Ovary (tissue), 3 donors: ENCODE results near the gene CASD1.

Source experiments
- POLR2A ChIP-seq: fragments of 450-650 bp; IDR thresholded peaks from one replicate; pipeline ENCODE4 v1.6.1; 2017; ENCODE audit warnings: antibody characterized with exemption, mild to moderate bottlenecking, moderate library complexity
- TF ChIP-seq, protein P1 (sequence below), 3 donors: fragments of 450-650 bp in 2 of 3; fragments of 200-600 bp in 1 of 3; IDR thresholded peaks; one replicate each; pipeline versions ENCODE4 v1.5.1 to v1.8.0; 2016 to 2022; ENCODE audit warnings: antibody characterized with exemption in 3 of 3, mild to moderate bottlenecking in 1 of 3
- donor health status: DM: no; HTN: no; CAD: no.

DNA sequence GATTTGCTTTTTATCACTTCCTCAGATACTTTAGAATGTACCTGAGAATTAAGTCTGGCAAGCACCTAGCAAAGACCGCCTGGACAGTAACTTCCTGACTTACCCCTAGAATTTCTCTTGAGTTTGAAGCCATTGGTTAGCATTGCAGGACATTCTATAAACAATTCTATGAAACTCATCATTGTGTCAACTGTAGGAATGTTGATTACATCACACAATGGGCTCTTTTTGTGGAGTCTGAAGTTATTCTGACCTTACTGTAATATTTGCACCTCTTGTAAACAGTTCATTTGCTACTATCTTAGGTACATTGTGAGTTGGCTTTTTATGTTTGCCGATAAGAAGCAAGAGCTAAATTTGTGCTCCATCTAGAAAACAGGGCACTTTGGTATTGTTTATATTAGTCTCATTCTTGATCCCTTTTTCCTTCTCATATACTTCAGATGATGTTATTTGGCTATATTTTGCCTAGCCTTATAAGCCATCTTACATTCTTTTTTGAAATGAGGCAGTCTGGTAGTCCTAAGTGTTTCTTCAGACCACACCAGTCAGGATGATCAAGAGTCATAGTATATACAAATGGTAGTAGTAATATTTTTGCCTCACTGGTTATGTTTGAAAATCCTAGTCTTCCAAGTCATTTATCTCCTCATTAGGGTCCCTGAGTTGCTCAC lies 52.4 kb downstream of the CASD1 start:
- TF ChIP-seq, protein P1, sequence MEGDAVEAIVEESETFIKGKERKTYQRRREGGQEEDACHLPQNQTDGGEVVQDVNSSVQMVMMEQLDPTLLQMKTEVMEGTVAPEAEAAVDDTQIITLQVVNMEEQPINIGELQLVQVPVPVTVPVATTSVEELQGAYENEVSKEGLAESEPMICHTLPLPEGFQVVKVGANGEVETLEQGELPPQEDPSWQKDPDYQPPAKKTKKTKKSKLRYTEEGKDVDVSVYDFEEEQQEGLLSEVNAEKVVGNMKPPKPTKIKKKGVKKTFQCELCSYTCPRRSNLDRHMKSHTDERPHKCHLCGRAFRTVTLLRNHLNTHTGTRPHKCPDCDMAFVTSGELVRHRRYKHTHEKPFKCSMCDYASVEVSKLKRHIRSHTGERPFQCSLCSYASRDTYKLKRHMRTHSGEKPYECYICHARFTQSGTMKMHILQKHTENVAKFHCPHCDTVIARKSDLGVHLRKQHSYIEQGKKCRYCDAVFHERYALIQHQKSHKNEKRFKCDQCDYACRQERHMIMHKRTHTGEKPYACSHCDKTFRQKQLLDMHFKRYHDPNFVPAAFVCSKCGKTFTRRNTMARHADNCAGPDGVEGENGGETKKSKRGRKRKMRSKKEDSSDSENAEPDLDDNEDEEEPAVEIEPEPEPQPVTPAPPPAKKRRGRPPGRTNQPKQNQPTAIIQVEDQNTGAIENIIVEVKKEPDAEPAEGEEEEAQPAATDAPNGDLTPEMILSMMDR (IDR thresholded peaks at IDR 0.05): no peak
- TF ChIP-seq POLR2A: no peak
